GM21390 (cell line): Measurements from ENCODE around the gene MFGE8.
"Not testable (repeated sequence)": the region's sequence is repeated elsewhere in the genome, so short reads cannot be mapped to it uniquely, and the experiment has no call there.

Experiments used
- ATAC-seq: cut with Tn5 transposase; IDR thresholded peaks from one replicate; pipeline ENCODE4 v1.9.1; 2021; ENCODE audit not compliant: unreplicated experiment

MFGE8 gene, protein sequence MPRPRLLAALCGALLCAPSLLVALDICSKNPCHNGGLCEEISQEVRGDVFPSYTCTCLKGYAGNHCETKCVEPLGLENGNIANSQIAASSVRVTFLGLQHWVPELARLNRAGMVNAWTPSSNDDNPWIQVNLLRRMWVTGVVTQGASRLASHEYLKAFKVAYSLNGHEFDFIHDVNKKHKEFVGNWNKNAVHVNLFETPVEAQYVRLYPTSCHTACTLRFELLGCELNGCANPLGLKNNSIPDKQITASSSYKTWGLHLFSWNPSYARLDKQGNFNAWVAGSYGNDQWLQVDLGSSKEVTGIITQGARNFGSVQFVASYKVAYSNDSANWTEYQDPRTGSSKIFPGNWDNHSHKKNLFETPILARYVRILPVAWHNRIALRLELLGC

DNA sequence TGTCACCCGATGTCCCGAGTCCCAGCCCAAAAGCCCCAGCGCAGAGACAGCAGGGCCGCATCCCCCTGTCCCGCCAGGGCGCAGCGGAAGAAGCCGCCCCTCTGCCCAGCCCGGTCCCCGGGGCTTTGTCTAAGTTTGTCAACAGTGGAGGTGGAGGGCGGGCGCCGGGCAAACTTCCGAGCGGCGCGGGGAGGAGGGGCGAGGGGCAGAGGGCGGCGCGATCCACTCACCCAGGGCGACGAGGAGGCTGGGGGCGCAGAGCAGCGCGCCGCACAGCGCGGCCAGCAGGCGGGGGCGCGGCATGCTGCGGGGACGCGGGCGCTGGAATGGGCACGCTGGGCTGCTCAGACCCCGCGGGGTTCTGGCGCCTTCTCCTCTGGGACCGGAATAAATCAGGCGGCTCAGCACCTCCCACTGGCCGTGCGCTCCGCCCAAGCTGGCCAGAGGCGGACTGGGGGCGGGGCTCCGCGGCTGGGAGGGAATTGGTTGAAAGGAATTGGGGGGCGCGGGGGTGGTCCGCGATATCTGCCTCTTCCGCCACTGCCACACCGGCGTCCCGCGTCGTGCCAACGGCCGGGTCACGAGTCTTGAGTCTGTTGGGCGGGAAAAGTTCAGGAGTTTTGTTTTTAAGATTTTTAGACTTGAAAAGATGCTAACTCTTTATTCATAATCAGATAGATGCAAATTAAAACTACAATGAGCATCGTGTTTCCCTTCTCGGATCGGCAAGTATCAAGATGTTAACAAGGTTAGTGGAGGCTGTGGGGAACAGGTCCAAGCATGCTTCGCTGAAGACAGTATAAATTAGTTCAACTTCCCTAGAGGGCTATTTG lies at the start of gene MFGE8:
Gene MFGE8, minus strand, starts transcription at position 363 of the 833 bp plus-strand sequence. Its CDS starts 60 bp downstream, at position 303.
- ATAC-seq: peak; percentile 84

DNA sequence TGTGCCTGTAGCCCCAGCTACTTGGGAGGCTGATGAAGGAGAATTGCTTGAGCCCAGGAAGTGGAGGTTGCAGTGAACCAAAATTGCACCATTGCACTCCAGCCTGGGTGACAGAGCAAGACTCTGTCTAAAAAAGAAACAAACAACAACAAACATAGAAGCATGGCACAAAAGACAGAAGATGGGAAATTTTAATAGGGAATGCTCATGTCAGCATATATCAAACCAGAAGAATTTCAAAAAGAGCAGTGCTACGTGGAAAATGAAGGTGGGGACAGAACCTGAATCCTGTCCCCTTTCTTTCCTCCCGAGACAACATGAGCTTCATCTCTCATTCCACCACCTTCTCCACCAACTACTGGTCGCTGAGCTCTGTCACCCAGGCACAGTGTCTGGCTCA lies 46.3 kb upstream of the MFGE8 start:
- no peak for ATAC-seq

DNA sequence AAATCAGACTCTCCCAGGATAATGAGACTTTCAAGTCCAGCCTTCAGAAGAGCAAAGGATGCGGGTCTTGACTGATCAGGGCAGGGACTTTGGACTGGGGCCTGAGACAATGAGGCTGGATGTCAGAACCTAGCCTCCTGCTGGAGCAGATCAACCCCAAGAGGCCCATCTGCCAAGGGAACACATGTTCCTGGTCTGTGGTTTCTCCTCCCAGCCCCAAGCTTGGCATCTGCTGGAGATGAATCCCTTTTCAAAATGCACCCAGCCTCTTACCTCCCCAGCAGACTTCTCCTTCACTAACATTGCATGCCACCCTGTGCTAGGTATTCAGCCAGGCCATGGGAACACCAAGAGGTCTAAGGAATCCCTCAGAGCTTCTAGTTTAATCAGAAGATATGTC lies 43.7 kb upstream of the MFGE8 start:
- ATAC-seq: no peak

DNA sequence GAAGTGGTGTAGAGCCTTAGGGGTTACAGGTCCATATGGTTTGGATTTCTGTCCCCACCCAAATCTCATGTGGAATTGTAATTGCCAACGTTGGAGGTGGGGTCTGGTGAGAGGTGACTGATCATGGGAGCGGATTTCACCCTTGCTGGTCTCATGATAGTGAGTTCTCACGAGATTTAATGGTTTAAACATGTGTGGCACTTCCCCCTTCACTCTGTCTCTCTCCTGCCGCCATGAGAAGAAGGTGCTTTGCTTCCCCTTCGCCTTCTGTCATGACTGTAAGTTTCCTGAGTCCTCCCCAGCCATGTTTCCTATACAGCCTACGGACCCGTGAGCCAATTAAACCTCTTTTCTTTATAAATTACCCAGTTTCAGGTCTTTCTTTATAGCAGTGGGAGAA lies 43.1 kb upstream of the MFGE8 start:
- no peak for ATAC-seq

DNA sequence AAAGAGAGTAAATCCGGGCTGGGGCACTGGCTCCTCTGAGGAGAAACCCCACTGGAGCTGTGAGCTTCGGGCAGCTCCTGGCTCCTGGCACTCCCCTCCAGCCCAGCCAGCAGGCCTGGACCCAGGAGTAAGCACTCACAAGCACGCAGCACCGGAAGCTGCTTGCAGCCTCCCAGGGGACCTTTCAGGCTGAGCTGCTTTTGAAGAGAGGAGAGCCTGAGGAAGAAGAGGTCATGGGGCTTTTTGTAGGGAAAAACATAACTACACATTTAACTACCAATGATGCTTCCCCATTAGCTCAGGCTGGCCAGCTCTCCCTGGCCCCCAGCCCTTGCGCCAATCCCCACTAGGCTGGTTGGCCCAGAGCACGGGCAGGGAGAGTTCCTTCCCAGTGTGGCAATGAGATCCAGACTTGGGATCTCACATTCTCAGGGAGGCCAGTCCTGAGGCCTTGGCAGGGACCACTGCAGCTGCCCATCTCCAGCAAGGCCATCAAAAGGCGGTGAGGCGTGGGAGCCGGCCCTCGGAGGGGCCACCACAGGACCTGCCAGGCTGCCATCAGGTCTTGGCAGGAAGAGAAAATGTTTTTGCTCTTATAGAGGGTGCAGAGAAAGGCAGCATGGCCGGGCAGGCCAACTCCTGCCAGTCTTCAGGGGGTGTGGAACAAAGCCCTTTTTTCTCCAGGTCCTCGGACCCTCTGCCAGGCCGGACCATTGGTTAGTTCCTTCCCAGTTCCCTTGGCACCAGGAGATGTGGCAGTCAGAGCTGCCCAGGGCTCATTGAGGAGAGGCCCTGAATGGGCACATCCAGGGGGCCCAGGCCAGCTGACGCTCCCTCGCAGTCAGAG lies 41.5 kb upstream of the MFGE8 start:
- ATAC-seq: peak; percentile 55

DNA sequence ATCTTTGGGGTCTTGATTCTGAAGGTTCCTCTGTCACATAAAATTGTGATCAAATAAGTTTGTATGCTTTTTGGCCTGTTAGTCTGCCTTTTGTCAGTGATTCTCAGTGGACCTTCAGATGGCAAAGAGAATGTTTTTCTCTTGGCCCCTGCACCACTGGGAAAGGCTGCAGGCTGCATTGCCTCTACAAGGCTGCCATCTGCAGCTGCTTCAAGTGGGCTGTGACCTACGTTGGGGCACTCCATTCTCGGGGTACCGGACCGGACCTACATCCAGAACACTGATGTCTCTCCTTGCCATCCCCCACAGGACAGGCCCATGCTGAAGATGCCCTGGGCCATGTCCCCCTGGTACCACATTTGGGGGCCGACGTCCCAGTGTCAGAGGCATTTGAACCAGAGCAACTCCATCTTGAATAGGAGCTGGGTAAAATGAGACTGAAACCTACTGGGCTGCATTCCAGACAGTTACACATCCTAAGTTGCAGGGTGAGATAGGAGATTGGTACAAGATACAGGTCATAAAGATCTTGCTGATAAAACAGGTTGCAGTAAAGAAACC lies 37.5 kb upstream of the MFGE8 start:
- ATAC-seq: no peak

DNA sequence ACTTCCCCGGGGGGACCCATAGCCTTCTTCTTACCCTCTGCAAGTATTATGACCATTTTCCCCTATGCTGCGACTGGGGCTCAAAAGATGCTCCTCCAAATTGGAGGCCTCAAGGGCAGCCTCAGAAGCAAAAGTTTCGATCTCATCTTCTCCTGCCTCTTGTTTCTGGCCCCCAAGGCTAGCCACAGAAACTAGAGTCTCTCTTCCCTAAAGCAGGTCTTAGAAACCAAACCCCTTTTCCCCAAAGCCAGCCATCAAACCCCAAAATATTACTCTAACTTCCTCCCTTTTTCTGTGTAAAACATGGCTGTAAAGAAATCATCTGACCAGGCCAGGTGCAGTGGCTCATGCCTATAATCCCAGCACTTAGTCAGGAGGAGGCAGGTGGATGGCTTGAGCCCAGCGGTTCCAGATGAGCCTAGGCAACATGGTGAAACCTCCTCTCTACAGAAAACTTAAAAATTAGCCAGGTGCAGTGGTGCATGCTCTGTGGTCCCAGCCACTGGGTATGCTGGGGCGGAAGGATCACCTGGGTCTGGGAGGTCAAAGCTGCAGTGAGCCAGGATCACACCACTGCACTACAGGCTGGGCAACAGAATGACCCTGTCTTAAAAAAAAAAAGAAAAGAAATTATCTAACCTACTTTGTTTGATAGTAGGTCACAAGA lies 36.7 kb upstream of the MFGE8 start:
- ATAC-seq: peak; percentile 68

DNA sequence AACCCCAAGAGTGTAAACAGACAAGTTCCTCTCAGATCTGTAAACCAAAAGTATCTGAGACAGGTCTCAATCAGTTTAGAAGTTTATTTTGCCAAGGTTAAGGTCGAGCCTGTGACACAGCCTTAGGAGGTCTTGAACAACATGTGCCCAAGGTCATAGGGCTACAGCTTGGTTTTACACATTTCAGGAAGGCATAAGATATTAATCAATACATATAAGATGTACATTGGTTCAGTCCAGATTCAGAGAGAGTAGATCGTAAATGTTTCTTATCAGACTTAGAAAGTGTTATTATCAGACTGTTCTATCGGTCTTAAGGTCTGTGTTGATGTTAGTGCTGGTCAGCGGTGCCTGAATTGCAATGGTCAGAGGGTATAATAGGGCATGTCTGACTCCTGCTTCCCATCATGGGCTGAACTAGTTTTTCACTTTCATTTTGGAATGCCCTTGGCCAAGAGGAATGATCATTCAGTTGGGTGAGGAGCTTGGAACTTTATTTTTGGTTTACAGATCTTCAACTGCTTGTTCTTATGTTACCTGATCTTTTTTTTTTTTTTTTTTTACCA lies 27.0 kb upstream of the MFGE8 start:
- ATAC-seq: no peak

DNA sequence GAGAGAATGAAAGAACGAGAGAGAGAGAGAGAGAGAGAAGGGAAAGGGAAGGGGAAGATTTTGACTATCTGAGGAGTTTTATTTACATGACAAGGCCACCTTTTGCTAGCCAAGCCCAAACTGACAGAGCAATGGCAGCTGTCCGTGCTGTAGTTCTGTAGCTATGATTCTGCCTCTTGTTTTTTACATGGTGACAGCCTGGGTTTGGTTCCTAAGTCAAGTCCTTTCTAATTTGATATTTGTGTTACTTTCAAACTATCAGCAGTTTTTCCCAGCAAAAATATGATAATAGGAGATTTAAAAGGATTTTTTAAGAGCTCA lies 26.3 kb upstream of the MFGE8 start:
- no peak for ATAC-seq

DNA sequence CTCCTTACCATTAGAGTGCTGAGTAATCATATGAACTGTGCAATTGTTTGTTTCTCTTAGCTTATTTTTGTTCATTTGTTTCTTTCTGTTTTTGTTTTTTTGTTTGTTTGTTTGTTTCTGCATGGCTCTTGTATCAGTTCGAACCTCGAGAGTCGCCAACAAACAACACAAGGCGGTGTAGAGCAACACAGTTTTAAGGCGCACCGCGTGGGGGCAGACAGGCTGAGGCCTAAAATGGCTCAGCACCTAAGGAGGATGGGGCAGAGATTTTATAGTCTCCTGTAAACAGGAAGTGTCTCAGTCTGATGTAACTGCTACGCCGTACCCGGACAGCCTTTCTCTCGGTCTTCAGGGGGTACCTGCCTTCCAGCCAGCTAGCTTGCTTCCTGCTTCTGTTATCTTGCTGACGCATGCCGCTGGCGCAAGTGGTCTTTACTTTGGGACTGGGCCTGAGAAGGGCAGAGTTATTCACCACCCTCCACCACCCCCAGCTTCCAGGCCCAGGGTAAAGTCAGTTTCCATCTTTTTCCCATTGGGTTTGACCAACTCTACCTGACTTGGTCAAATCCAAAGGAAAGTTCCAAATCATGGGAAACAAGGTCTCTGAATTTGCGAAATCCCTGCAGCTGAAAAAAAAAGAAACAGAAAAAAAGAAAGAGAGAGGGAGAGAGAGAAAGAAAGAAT lies 25.8 kb upstream of the MFGE8 start:
- no peak for ATAC-seq

DNA sequence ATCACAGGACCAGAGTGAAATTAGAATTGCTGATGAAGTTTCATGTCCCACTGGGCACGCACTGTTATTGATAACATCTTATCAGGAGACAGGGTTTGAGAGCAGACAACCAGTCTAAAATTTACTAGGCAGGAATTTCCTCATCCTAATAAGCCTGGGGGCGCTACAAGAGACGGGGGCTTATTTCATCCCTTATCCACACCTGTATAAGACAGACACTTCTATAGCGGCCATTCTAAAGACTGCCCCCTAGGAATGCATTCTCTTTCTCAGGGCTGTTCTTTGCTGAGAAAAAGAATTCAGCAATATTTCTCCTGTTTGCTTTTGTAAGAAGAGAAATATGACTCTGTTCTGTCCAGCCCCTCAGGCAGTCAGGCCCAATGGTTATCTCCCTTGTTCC lies 21.3 kb upstream of the MFGE8 start:
- not testable (repeated sequence) for ATAC-seq

DNA sequence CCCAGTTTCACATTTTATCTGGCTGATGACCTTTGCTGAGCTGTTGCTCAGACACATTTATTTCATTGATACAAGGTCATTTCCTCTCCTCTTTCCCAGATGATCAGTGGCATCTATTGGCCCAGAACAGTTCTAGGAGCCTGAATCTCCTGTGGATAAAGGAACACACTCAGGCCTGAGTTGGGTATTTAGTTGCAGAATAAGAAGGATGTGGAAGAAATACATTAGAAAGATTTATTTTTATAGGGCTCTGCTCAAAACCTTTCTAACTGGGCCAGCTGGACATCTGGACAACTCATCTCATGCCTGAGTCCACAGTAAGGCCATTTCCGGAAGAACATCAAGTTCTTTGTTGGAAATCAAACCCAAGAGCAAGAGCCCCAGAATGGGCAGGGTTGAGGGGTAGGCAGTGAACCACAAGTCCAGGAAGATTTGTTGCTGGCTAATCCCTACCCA lies 19.7 kb upstream of the MFGE8 start:
- ATAC-seq: no peak

DNA sequence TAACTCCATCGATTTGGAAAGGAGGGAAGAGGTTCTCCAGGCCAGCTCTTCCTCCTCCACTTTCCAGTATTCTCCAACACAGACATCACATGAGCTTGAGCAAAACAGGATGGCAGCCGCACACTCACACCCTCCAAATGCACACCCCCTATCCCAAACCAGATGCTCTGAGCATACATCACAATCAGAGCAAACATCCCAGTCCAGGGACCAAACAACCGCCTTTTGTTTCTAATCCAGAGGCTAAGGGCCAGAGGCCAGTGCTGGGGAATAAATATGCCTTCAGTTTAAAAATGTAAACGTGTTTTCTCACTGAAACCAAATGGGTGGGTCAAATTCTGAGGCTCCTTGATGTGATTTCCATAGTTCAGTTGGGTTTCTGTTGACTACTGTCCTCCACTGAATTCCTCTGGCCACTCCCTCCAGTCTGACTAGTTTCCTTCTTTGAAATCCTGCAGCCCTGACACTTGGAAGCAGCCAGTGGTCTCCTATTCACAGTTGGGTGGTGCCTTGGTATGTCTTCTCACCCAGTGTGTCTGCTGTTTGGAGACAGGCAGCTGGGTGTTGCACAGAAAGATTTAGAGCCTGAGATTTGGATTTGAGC lies 19.2 kb upstream of the MFGE8 start:
- ATAC-seq: no peak

DNA sequence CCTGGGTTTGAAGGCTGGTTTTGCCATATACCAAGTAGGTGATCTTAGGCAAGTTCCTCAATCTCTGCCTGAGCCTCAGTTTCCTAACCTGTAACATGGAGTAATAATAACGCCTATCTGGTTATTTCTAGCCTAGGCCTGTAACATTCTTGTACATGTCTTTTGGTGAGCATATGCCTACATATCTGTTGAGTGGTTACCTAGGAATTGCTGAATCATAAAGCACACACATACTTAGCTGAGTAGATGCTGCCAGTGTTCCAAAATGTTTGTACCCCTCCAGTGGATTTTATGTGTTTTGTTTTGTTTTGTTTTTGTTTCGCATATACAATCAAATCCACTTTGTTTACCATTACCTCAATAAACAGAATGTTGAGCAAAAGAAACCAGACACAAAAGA lies 17.4 kb upstream of the MFGE8 start:
- ATAC-seq: no peak

DNA sequence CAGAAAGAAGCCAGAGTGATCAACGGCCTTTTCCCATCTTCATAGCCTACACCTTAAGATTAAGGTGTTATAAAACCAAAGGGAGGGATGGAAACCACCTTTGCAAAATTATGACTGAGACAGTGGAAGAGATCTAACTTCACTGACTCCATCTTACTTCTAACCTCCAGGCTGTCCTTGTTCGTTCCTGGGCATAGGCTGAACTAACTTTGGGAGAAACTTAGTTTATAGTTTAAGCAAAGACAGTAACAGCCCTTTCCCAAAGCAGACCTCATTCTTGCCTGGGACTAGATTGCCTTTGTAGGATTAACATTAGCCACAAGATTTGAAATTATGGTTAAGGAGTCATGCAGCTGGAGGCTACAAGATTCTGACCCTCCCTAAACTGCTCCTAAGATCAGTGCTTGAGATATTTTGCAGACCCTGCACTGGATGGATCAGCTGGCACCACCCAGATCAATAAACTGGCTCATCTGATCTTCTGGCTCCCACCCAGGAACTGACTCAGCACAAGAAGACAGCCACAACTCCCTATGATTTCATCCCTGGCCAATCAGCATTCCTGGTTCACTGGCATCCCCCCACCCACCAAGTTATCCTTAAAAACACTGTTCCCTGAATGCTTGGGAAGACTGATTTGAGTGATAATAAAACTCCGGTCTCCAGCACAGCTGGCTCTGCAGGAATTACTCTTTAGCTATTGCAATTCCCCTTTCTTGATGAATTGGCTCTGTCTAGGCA lies 16.3 kb upstream of the MFGE8 start:
- ATAC-seq: not testable (repeated sequence)

DNA sequence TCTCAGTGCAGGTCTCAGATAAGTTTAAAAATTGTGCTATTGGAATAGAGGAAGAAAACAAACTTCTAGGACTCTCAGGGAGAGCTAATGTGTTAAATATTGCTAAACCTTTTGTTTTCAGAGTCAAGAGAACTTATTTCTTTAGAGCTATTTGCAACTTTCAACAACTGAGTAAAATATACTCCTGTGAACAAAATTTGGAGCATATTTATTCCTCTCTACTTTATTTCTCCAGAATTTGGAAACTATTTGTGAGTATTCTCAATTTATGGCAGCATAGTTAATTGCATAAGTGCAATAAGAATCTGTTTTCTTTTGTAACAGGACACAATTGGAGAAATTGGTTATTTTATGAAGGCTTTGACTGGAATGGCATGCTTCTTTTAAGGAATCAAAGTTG lies 15.0 kb upstream of the MFGE8 start:
- ATAC-seq: not testable (repeated sequence)

DNA sequence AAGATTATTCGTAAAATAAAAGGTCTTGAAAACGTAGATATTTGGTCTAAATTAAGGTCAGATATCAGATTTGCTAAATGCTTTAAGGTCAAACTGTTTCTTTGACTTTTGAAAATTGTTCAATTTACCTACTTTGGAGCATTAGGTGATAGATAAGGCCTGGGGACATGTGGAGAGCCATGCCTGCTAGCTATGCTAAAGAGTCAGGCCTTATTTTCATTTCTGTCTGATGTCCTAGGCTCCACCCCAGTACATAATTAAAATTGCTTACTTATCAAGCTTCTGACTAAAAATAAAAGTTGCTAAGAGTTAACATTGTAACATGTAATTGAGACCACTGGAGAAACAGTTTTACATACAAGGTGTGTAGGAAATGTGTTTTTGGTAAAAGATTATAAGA lies 12.5 kb upstream of the MFGE8 start:
- not testable (repeated sequence) for ATAC-seq

DNA sequence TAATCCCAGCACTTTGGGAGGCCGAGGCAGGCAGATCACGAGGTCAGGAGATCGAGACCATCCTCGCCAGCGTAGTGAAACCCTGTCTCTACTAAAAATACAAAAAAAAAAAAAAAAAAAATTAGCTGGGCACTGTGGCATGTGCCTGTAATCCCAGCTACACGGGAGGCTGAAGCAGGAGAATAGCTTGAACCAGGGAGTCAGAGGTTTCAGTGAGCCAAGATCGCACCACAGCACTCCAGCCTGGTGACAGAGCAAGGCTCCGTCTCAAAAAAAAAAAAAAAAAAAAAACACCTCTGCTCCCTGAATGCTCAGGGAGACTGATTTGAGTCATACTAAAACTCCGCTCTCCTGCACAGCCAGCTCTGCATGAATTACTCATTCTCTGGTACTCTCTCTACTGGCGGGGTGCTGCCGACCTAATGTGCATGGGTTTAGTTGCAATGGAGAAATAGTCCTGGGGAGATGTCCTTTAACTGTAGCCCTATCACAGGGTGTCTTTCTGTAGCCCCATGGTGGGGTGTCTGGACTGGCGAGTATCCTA lies 7.8 kb upstream of the MFGE8 start:
- ATAC-seq: peak; percentile 86
